ENCODE measurements around the gene UGT1A9. TPM values are rescaled to one million over a fixed set of nuclear protein-coding genes. Genes with fewer than 3 reads are reported as not detected.

UGT1A9 gene
- polyA plus RNA-seq, 1 experiment, result not detected

- H3K9me3 ChIP-seq (ENCODE audit: control insufficient read depth, insufficient read depth, low read length), result 0 out of 2 replicates have a peak, but pooled peaks cover 3% of the 10 kb centered on the region
- POLR2A ChIA-PET, result no interaction called here
- H3K27me3 ChIP-seq (ENCODE audit: control insufficient read depth, insufficient read depth, low read length), result no peaks in the 10 kb centered on the region
- no peak for DNase-seq (ENCODE audit: low read depth, low spot score)
- CTCF ChIA-PET, result interaction anchor here (0.6 kb wide), 1 partner anchor 297 kb away, joined by 3 read pairs; no protein-coding TSS in a partner anchor
- H3K4me3 ChIP-seq (ENCODE audit: low read depth, low read length), result no peak overlapping the region
- no peak overlapping the region for H3K27ac ChIP-seq (ENCODE audit: low read depth, low read length)
- TF ChIP-seq CTCF (IDR thresholded peaks at IDR 0.05; ENCODE audit: low read depth, low read length), result no peak
Measured at GRCh38 chr2:233702238-233702637, 30.5 kb downstream of the UGT1A9 start.

GRCh38 chr2:233705911-233706506 is 34.3 kb downstream of the UGT1A9 start:
- H3K9me3 ChIP-seq (ENCODE audit: control insufficient read depth, insufficient read depth, low read length), result 0 out of 2 replicates have a peak, but pooled peaks cover 3% of the 10 kb centered on the region
- H3K27ac ChIP-seq (ENCODE audit: low read depth, low read length), result no peak overlapping the region
- H3K4me3 ChIP-seq (ENCODE audit: low read depth, low read length), result no peak overlapping the region
- no peak for TF ChIP-seq CTCF (IDR thresholded peaks at IDR 0.05; ENCODE audit: low read depth, low read length)
- CTCF ChIA-PET, result no interaction called here
- POLR2A ChIA-PET, result no interaction called here
- DNase-seq (ENCODE audit: low read depth, low spot score), result no peak
- H3K27me3 ChIP-seq (ENCODE audit: control insufficient read depth, insufficient read depth, low read length), result no peaks in the 10 kb centered on the region

GRCh38 chr2:233706720-233707119 is 35.0 kb downstream of the UGT1A9 start:
- TF ChIP-seq CTCF (IDR thresholded peaks at IDR 0.05; ENCODE audit: low read depth, low read length), result no peak
- Histone ChIP-seq H3K27ac (ENCODE audit: low read depth, low read length) (peak overlapping the region; percentile 3), H3K9me3 (ENCODE audit: control insufficient read depth, insufficient read depth, low read length) (0 out of 2 replicates have a peak, but pooled peaks cover 3% of the 10 kb centered on the region), H3K4me3 (ENCODE audit: low read depth, low read length) (no peak overlapping the region), H3K27me3 (ENCODE audit: control insufficient read depth, insufficient read depth, low read length) (no peaks in the 10 kb centered on the region)
- POLR2A ChIA-PET, result no interaction called here
- CTCF ChIA-PET, result interaction anchor here (0.7 kb wide), 2 partner anchors 16 to 271 kb away, joined by 3 to 4 read pairs; no protein-coding TSS in a partner anchor
- no peak for DNase-seq (ENCODE audit: low read depth, low spot score)

GRCh38 chr2:233707940-233708644 is 36.4 kb downstream of the UGT1A9 start:
- ChIA-PET CTCF (interaction anchor here (0.7 kb wide), 1 partner anchor 260 kb away, joined by 3 read pairs; no protein-coding TSS in a partner anchor), POLR2A (no interaction called here)
- DNase-seq (ENCODE audit: low read depth, low spot score), result no peak
- Histone ChIP-seq H3K4me3 (ENCODE audit: low read depth, low read length) (no peak overlapping the region), H3K27ac (ENCODE audit: low read depth, low read length) (no peak overlapping the region), H3K27me3 (ENCODE audit: control insufficient read depth, insufficient read depth, low read length) (no peaks in the 10 kb centered on the region), H3K9me3 (ENCODE audit: control insufficient read depth, insufficient read depth, low read length) (0 out of 2 replicates have a peak, but pooled peaks cover 3% of the 10 kb centered on the region)
- TF ChIP-seq CTCF (IDR thresholded peaks at IDR 0.05; ENCODE audit: low read depth, low read length), result no peak

GRCh38 chr2:233708942-233709341 is 37.2 kb downstream of the UGT1A9 start:
- 0 out of 2 replicates have a peak, but pooled peaks cover under 1% of the 10 kb centered on the region for H3K9me3 ChIP-seq (ENCODE audit: control insufficient read depth, insufficient read depth, low read length)
- no peak overlapping the region for H3K27ac ChIP-seq (ENCODE audit: low read depth, low read length)
- no peaks in the 10 kb centered on the region for H3K27me3 ChIP-seq (ENCODE audit: control insufficient read depth, insufficient read depth, low read length)
- ChIA-PET POLR2A (no interaction called here), CTCF (interaction anchor here (0.5 to 0.7 kb wide), 2 partner anchors 169 to 261 kb away, joined by 3 to 5 read pairs; no protein-coding TSS in a partner anchor)
- no peak overlapping the region for H3K4me3 ChIP-seq (ENCODE audit: low read depth, low read length)
- no peak for DNase-seq (ENCODE audit: low read depth, low spot score)
- no peak for TF ChIP-seq CTCF (IDR thresholded peaks at IDR 0.05; ENCODE audit: low read depth, low read length)

Data from AG04450 (cell line).